GM23338 (cell line): ENCODE results near the gene RBM38. TPM values are rescaled to one million over a fixed set of nuclear protein-coding genes. Genes with fewer than 3 reads are reported as not detected.

Source experiments
- ATAC-seq: fragments of 200-7000 bp; cut with Tn5 transposase; 3 replicates; pipeline ENCODE4 v1.9.1; 2020
- DNase-seq: peaks from one replicate; pipeline ENCODE4 v3.0.0-alpha.2; 2015; ENCODE audit warnings: low spot score
- H2AFZ ChIP-seq: fragments of 200-600 bp; sonication (generic); 2 replicates; pipeline ENCODE4 v1.8.0; 2016; ENCODE audit warnings: antibody characterized with exemption, mild to moderate bottlenecking, moderate library complexity
- H3F3A ChIP-seq: fragments of 200-600 bp; sonication (generic); replicated peaks from 2 replicates; pipeline ENCODE4 v1.8.0; 2017; ENCODE audit warnings: antibody characterized with exemption, mixed run types, low read depth
- H3K27ac ChIP-seq: fragments of 200-600 bp; sonication (generic); 2 replicates; pipeline ENCODE4 v1.6.1; 2016; ENCODE audit warnings: low read depth
- H3K27me3 ChIP-seq: fragments of 200-600 bp; sonication (generic); 2 replicates; pipeline ENCODE4 v1.8.0; 2016; ENCODE audit warnings: mild to moderate bottlenecking, mixed run types, moderate library complexity; ENCODE audit not compliant: insufficient read depth
- H3K36me3 ChIP-seq: fragments of 200-600 bp; sonication (generic); 2 replicates; pipeline ENCODE4 v1.8.0; 2016; ENCODE audit warnings: mild to moderate bottlenecking; ENCODE audit not compliant: insufficient read depth
- H3K4me1 ChIP-seq: fragments of 200-600 bp; sonication (generic); 2 replicates; pipeline ENCODE4 v1.8.0; 2016; ENCODE audit warnings: mild to moderate bottlenecking, moderate library complexity; ENCODE audit not compliant: insufficient read depth
- H3K4me2 ChIP-seq: fragments of 200-600 bp; sonication (generic); 2 replicates; pipeline ENCODE4 v1.7.1; 2017; ENCODE audit warnings: mixed run types
- H3K4me3 ChIP-seq: fragments of 200-600 bp; sonication (generic); 2 replicates; pipeline ENCODE4 v1.6.1; 2016; ENCODE audit warnings: mixed run types
- H3K79me2 ChIP-seq: fragments of 200-600 bp; sonication (generic); replicated peaks from 2 replicates; pipeline ENCODE4 v1.8.0; 2017; ENCODE audit warnings: mild to moderate bottlenecking; ENCODE audit not compliant: insufficient read depth
- H3K9me2 ChIP-seq: fragments of 200-600 bp; sonication (generic); 2 replicates; pipeline ENCODE4 v1.8.0; 2017; ENCODE audit not compliant: insufficient read depth
- H4K20me1 ChIP-seq: fragments of 200-600 bp; sonication (generic); replicated peaks from 2 replicates; pipeline ENCODE4 v1.8.0; 2017; ENCODE audit warnings: mild to moderate bottlenecking; ENCODE audit not compliant: insufficient read depth
- H3K27ac Mint-ChIP-seq: 2 replicates; pipeline ENCODE4 v1.8.0; 2020; ENCODE audit warnings: inconsistent platforms, mild to moderate bottlenecking, moderate library complexity, mixed read lengths
- H3K27me3 Mint-ChIP-seq: 3 replicates; pipeline ENCODE4 v1.8.0; 2022; ENCODE audit warnings: low read depth, mild to moderate bottlenecking, moderate library complexity, mixed read lengths, inconsistent platforms; ENCODE audit not compliant: insufficient read depth, poor library complexity
- H3K36me3 Mint-ChIP-seq: 3 replicates; pipeline ENCODE4 v1.8.0; 2021; ENCODE audit warnings: low read depth, mild to moderate bottlenecking, inconsistent platforms, moderate library complexity, mixed read lengths
- H3K4me1 Mint-ChIP-seq: 3 replicates; pipeline ENCODE4 v1.8.0; 2020; ENCODE audit warnings: mild to moderate bottlenecking, inconsistent platforms, mixed read lengths
- H3K4me3 Mint-ChIP-seq: 3 replicates; pipeline ENCODE4 v1.8.0; 2021; ENCODE audit warnings: moderate library complexity, mild to moderate bottlenecking, inconsistent platforms, mixed read lengths
- H3K9me3 Mint-ChIP-seq: 3 replicates; pipeline ENCODE4 v1.8.0; 2020; ENCODE audit warnings: moderate library complexity, mild to moderate bottlenecking, inconsistent platforms, mixed read lengths
- CTCF ChIP-seq, 2 experiments: fragments of 200-600 bp in 1 of 2; sonication (generic) in 1 of 2; conservative IDR thresholded peaks; 2 replicates each; pipeline versions ENCODE4 v1.5.1 to v1.6.1; 2016 to 2017; ENCODE audit warnings: antibody characterized with exemption in 2 of 2, low read depth in 2 of 2, mild to moderate bottlenecking in 2 of 2, moderate library complexity in 1 of 2
- EZH2 ChIP-seq: fragments of 200-600 bp; sonication (generic); IDR thresholded peaks from one replicate; pipeline ENCODE4 v1.8.0; 2017; ENCODE audit warnings: antibody characterized with exemption, mild to moderate bottlenecking, low read depth; ENCODE audit not compliant: unreplicated experiment
- EZH2phosphoT487 ChIP-seq: fragments of 200-600 bp; sonication (generic); IDR thresholded peaks from one replicate; pipeline ENCODE4 v1.8.1; 2018; ENCODE audit warnings: antibody characterized with exemption; ENCODE audit not compliant: unreplicated experiment
- STAT1 ChIP-seq: IDR thresholded peaks from one replicate; pipeline ENCODE4 v1.6.1; 2016; ENCODE audit warnings: antibody characterized with exemption; ENCODE audit not compliant: unreplicated experiment
- ZNF114 ChIP-seq: fragments of 250-450 bp; sonication (Bioruptor Pico); IDR thresholded peaks from 2 replicates; pipeline ENCODE4 v1.5.0; 2020; ENCODE audit warnings: mild to moderate bottlenecking, moderate library complexity
- ZNF331 ChIP-seq: fragments of 250-450 bp; sonication (Bioruptor Pico); IDR thresholded peaks from 2 replicates; pipeline ENCODE4 v1.5.0; 2020; ENCODE audit warnings: low read depth, mild to moderate bottlenecking, moderate library complexity
- ZNF462 ChIP-seq: fragments of 250-450 bp; sonication (Bioruptor Pico); IDR thresholded peaks from 2 replicates; pipeline ENCODE4 v1.5.0; 2020; ENCODE audit warnings: mild to moderate bottlenecking, moderate library complexity
- polyA plus RNA-seq: library from polyadenylated mRNA; unstranded; fragments of >200 nt; fragmentation: Nextera tagmentation; extraction: Ambion mirVana; gene quantifications from 2 replicates; pipeline ENCODE4 v1.2.1, GENCODE V29; 2016
- total RNA-seq: library from RNA; depleted of rRNA; stranded (reverse); fragments of >200 nt; shearing (Covaris generic); gene quantifications from 2 replicates; pipeline ENCODE4 v1.2.3, GENCODE V29; 2014

Gene RBM38
- total and polyA plus RNA-seq, 2 experiments from 2014 or later = 22.9 to 80.5 TPM

- Histone ChIP-seq H3K4me2 (no peak overlapping the region), H4K20me1 (no peaks in the 10 kb centered on the region), H3K27ac (no peak overlapping the region), H3K79me2 (no peaks in the 10 kb centered on the region), H3K36me3 (no peaks in the 10 kb centered on the region), H2AFZ (no peak overlapping the region), H3F3A (no peaks in the 10 kb centered on the region), H3K4me3 (no peak overlapping the region), H3K9me2 (no peaks in the 10 kb centered on the region), H3K4me1 (0 out of 2 replicates have a peak, but pooled peaks cover 5% of the 10 kb centered on the region), H3K27me3 (no peaks in the 10 kb centered on the region)
- Mint-ChIP-seq H3K27ac (no peak overlapping the region), H3K36me3 (no peaks in the 10 kb centered on the region), H3K9me3 (no peaks in the 10 kb centered on the region), H3K4me1 (peaks cover 17% of the 10 kb centered on the region), H3K4me3 (no peak overlapping the region), H3K27me3 (peaks cover 6% of the 10 kb centered on the region)
- DNase-seq (no peak), ATAC-seq (peak; percentile 33)
- TF ChIP-seq EZH2phosphoT487 (no peak), CTCF (conservative IDR thresholded peaks at IDR 0.05; ENCODE audit: low read depth in 2 of 2) (peak in 1 of 2 experiments; percentile 32; a peak in 2 of 4 replicates), EZH2 (no peak)
Measured at GRCh38 chr20:57426271-57426689, 35.1 kb downstream of the RBM38 start.

- Mint-ChIP-seq H3K4me3 (no peak overlapping the region), H3K4me1 (peaks cover 17% of the 10 kb centered on the region), H3K36me3 (no peaks in the 10 kb centered on the region), H3K27ac (no peak overlapping the region), H3K9me3 (no peaks in the 10 kb centered on the region), H3K27me3 (peaks cover 6% of the 10 kb centered on the region)
- Histone ChIP-seq H3K9me2 (no peaks in the 10 kb centered on the region), H3F3A (no peaks in the 10 kb centered on the region), H3K36me3 (no peaks in the 10 kb centered on the region), H4K20me1 (no peaks in the 10 kb centered on the region), H3K4me3 (no peak overlapping the region), H3K4me1 (0 out of 2 replicates have a peak, but pooled peaks cover 5% of the 10 kb centered on the region), H3K4me2 (no peak overlapping the region), H3K27ac (no peak overlapping the region), H3K79me2 (no peaks in the 10 kb centered on the region), H3K27me3 (no peaks in the 10 kb centered on the region), H2AFZ (no peak overlapping the region)
- no peak for DNase-seq
- ATAC-seq = no peak
- no peak for TF ChIP-seq CTCF (conservative IDR thresholded peaks at IDR 0.05; ENCODE audit: low read depth in 2 of 2)
- TF ChIP-seq ZNF114 (CRISPR knock-in tag) = no peak
- TF ChIP-seq ZNF331 = no peak
- no peak for TF ChIP-seq ZNF462 (CRISPR knock-in tag)
- TF ChIP-seq STAT1 = no peak
- TF ChIP-seq EZH2phosphoT487 = no peak
Measured at GRCh38 chr20:57426831-57427230, 35.6 kb downstream of the RBM38 start.
